Suprapubic skin (tissue), 4 donors: ENCODE measurements around the gene LORICRIN. TPM values are rescaled to one million over a fixed set of nuclear protein-coding genes. Genes with fewer than 3 reads are reported as not detected.

Experiments used
- DNase-seq, 2 donors: peaks; one replicate each; pipeline ENCODE4 v3.0.0-alpha.2; 2019; ENCODE audit warnings: low spot score in 2 of 2
- H3K27ac ChIP-seq: fragments of 200-600 bp; sonication (generic); one replicate; pipeline ENCODE4 v1.5.1; 2019
- H3K27me3 ChIP-seq: fragments of 200-600 bp; sonication (generic); one replicate; pipeline ENCODE4 v1.5.1; 2019
- H3K36me3 ChIP-seq: fragments of 200-600 bp; sonication (generic); one replicate; pipeline ENCODE4 v1.5.1; 2019
- H3K4me1 ChIP-seq: fragments of 200-600 bp; sonication (generic); one replicate; pipeline ENCODE4 v1.5.1; 2019
- H3K4me3 ChIP-seq: fragments of 200-600 bp; sonication (generic); one replicate; pipeline ENCODE4 v1.5.1; 2019; ENCODE audit warnings: mild to moderate bottlenecking
- H3K9me3 ChIP-seq: fragments of 200-600 bp; sonication (generic); one replicate; pipeline ENCODE4 v1.5.1; 2019
- CTCF ChIP-seq, 2 donors: fragments of 200-600 bp in 1 of 2; fragments of 450-650 bp in 1 of 2; sonication (generic) in 1 of 2; IDR thresholded peaks; one replicate each; pipeline ENCODE4 v1.5.1; 2016 to 2019; ENCODE audit warnings: antibody characterized with exemption in 2 of 2, mild to moderate bottlenecking in 1 of 2, moderate library complexity in 1 of 2
- EP300 ChIP-seq: sonication (generic); formaldehyde crosslinking; IDR thresholded peaks from one replicate; pipeline ENCODE4 v1.6.1; 2017; ENCODE audit warnings: antibody characterized with exemption
- POLR2A ChIP-seq, 2 donors: fragments of 450-650 bp; IDR thresholded peaks; one replicate each; pipeline ENCODE4 v1.6.1; 2017; ENCODE audit warnings: antibody characterized with exemption in 2 of 2, mild to moderate bottlenecking in 2 of 2, moderate library complexity in 2 of 2
- POLR2AphosphoS5 ChIP-seq, 3 donors: sonication (generic); formaldehyde crosslinking; IDR thresholded peaks; one replicate each; pipeline ENCODE4 v1.6.1; 2017; ENCODE audit warnings: antibody characterized with exemption in 3 of 3
- WGBS: methylation state at CpG from one replicate; pipeline ENCODE4 v1.1.5; 2018; 5-methylcytosine and 5-hydroxymethylcytosine counted together
- total RNA-seq, 4 donors: library from RNA; depleted of rRNA; stranded (reverse); fragments of >200 nt; gene quantifications; one replicate each; pipeline ENCODE4 v1.1.0, GENCODE V29; 2016

The LORICRIN gene
- total RNA-seq, 4 donors from 2014 or later = 14.9 to 257 (median 228) TPM

- Histone ChIP-seq H3K27me3 (no peaks in the 10 kb centered on the region), H3K9me3 (no peaks in the 10 kb centered on the region), H3K4me3 (no peak overlapping the region), H3K4me1 (no peaks in the 10 kb centered on the region), H3K36me3 (no peaks in the 10 kb centered on the region), H3K27ac (no peak overlapping the region)
- TF ChIP-seq EP300 = no peak
- no peak for TF ChIP-seq POLR2AphosphoS5 (IDR thresholded peaks at IDR 0.05)
- TF ChIP-seq CTCF (IDR thresholded peaks at IDR 0.05) = no peak
- no peak for TF ChIP-seq POLR2A (IDR thresholded peaks at IDR 0.05)
- no peak for DNase-seq
- WGBS = 43% methylated on average over 1 of the region's 1 CpG
These were observed 9.3 kb upstream of the LORICRIN start for GRCh38 chr1:153250166-153250565.

GRCh38 chr1:153251087-153251486 is 8.4 kb upstream of the LORICRIN start:
- no peaks in the 10 kb centered on the region for H3K27me3 ChIP-seq
- 90% methylated on average over 2 of the region's 2 CpGs for WGBS

GRCh38 chr1:153251562-153251961 is 7.9 kb upstream of the LORICRIN start:
- Histone ChIP-seq H3K9me3 (no peaks in the 10 kb centered on the region), H3K27ac (no peak overlapping the region), H3K36me3 (no peaks in the 10 kb centered on the region), H3K4me3 (no peak overlapping the region), H3K4me1 (no peaks in the 10 kb centered on the region), H3K27me3 (no peaks in the 10 kb centered on the region)
- TF ChIP-seq CTCF (IDR thresholded peaks at IDR 0.05) = no peak
- WGBS = 88% methylated on average over 3 of the region's 3 CpGs
- DNase-seq = no peak

More at GRCh38 chr1:153251087-153251486, 8.4 kb upstream of the LORICRIN start:
- DNase-seq = no peak
- Histone ChIP-seq H3K9me3 (no peaks in the 10 kb centered on the region), H3K4me1 (no peaks in the 10 kb centered on the region), H3K27ac (no peak overlapping the region), H3K4me3 (no peak overlapping the region), H3K36me3 (no peaks in the 10 kb centered on the region)
- TF ChIP-seq CTCF (IDR thresholded peaks at IDR 0.05) (no peak), EP300 (no peak), POLR2A (IDR thresholded peaks at IDR 0.05) (no peak), POLR2AphosphoS5 (IDR thresholded peaks at IDR 0.05) (no peak)

- WGBS = 81% methylated on average over 4 of the region's 4 CpGs
These were observed 7.5 kb upstream of the LORICRIN start for GRCh38 chr1:153251988-153252387.

GRCh38 chr1:153253076-153253475 is 6.4 kb upstream of the LORICRIN start:
- Histone ChIP-seq H3K27ac (no peak overlapping the region), H3K4me3 (no peak overlapping the region), H3K27me3 (no peaks in the 10 kb centered on the region), H3K9me3 (no peaks in the 10 kb centered on the region), H3K36me3 (no peaks in the 10 kb centered on the region), H3K4me1 (no peaks in the 10 kb centered on the region)
- no peak for TF ChIP-seq EP300
- no peak for TF ChIP-seq POLR2AphosphoS5 (IDR thresholded peaks at IDR 0.05)
- TF ChIP-seq POLR2A (IDR thresholded peaks at IDR 0.05) = no peak
- WGBS = 90% methylated on average over 2 of the region's 2 CpGs
- DNase-seq = no peak

More at GRCh38 chr1:153251988-153252387, 7.5 kb upstream of the LORICRIN start:
- Histone ChIP-seq H3K27ac (no peak overlapping the region), H3K4me3 (no peak overlapping the region), H3K4me1 (no peaks in the 10 kb centered on the region), H3K36me3 (no peaks in the 10 kb centered on the region), H3K9me3 (no peaks in the 10 kb centered on the region), H3K27me3 (no peaks in the 10 kb centered on the region)
- TF ChIP-seq EP300 = no peak
- TF ChIP-seq POLR2AphosphoS5 (IDR thresholded peaks at IDR 0.05) = no peak
- no peak for TF ChIP-seq CTCF (IDR thresholded peaks at IDR 0.05)
- TF ChIP-seq POLR2A (IDR thresholded peaks at IDR 0.05) = no peak
- DNase-seq = no peak

- 40% methylated on average over 1 of the region's 1 CpG for WGBS
- Histone ChIP-seq H3K9me3 (no peaks in the 10 kb centered on the region), H3K27me3 (no peaks in the 10 kb centered on the region), H3K4me3 (no peak overlapping the region), H3K36me3 (no peaks in the 10 kb centered on the region), H3K4me1 (no peaks in the 10 kb centered on the region), H3K27ac (no peak overlapping the region)
- DNase-seq = no peak
- no peak for TF ChIP-seq EP300
- no peak for TF ChIP-seq CTCF (IDR thresholded peaks at IDR 0.05)
- TF ChIP-seq POLR2A (IDR thresholded peaks at IDR 0.05) = no peak
- no peak for TF ChIP-seq POLR2AphosphoS5 (IDR thresholded peaks at IDR 0.05)
These were observed 5.8 kb upstream of the LORICRIN start for GRCh38 chr1:153253693-153254092.
